Pulmonary artery endothelial cell (primary cell): Measurements from ENCODE around the gene BPIFB6. TPM values are rescaled to one million over a fixed set of nuclear protein-coding genes. Genes with fewer than 3 reads are reported as not detected.

Experiments used
- DNase-seq: peaks from one replicate; pipeline ENCODE4 v3.0.0-alpha.2; 2011; ENCODE audit warnings: low read depth, low spot score
- total RNA-seq: library from RNA; depleted of rRNA; stranded (reverse); fragments of >200 nt; gene quantifications from 2 replicates; pipeline ENCODE4 v1.2.3, GENCODE V29; 2014

Gene BPIFB6
- total RNA-seq = not detected in 2 replicates

- no peak for DNase-seq
These were observed at the start of gene BPIFB6 for GRCh38 chr20:33031531-33031930. Gene BPIFB6 (plus strand): TSS chr20:33031648. CDS start chr20:33031648, 0 bp downstream.

GRCh38 chr20:32982617-32983458, 48.6 kb upstream of the BPIFB6 start:
- DNase-seq = no peak

- DNase-seq = no peak
These were observed 47.9 kb upstream of the BPIFB6 start for GRCh38 chr20:32983459-32984112.

GRCh38 chr20:32984196-32984595, 47.3 kb upstream of the BPIFB6 start:
- DNase-seq = no peak

- no peak for DNase-seq
These were observed 46.7 kb upstream of the BPIFB6 start for GRCh38 chr20:32984631-32985354.

- no peak for DNase-seq
These were observed 45.9 kb upstream of the BPIFB6 start for GRCh38 chr20:32985596-32985995.

- DNase-seq = no peak
These were observed 45.0 kb upstream of the BPIFB6 start for GRCh38 chr20:32986331-32986966.

- DNase-seq = no peak
These were observed 44.2 kb upstream of the BPIFB6 start for GRCh38 chr20:32987044-32987825.

- no peak for DNase-seq
These were observed 43.4 kb upstream of the BPIFB6 start for GRCh38 chr20:32988008-32988407.

GRCh38 chr20:32989507-32990283, 41.8 kb upstream of the BPIFB6 start:
- no peak for DNase-seq

GRCh38 chr20:32990426-32990825, 41.0 kb upstream of the BPIFB6 start:
- no peak for DNase-seq

GRCh38 chr20:32991383-32991782, 40.1 kb upstream of the BPIFB6 start:
- DNase-seq = no peak

- no peak for DNase-seq
These were observed 39.4 kb upstream of the BPIFB6 start for GRCh38 chr20:32991792-32992641.

- DNase-seq = no peak
These were observed 37.9 kb upstream of the BPIFB6 start for GRCh38 chr20:32993496-32994050.

- no peak for DNase-seq
These were observed 35.6 kb upstream of the BPIFB6 start for GRCh38 chr20:32995802-32996201.

GRCh38 chr20:32997431-32997830, 34.0 kb upstream of the BPIFB6 start:
- DNase-seq = no peak

GRCh38 chr20:32999603-33000250, 31.7 kb upstream of the BPIFB6 start:
- DNase-seq = no peak

- no peak for DNase-seq
These were observed 30.5 kb upstream of the BPIFB6 start for GRCh38 chr20:33000802-33001466.
